ENCODE results near the gene PCDHGA1.
"Not testable (repeated sequence)": the region's sequence is repeated elsewhere in the genome, so short reads cannot be mapped to it uniquely, and the experiment has no call there.

- not testable (repeated sequence) for TF ChIP-seq CTCF (IDR thresholded peaks at IDR 0.05; ENCODE audit: poor library complexity, severe bottlenecking); EP300 (conservative IDR thresholded peaks at IDR 0.05; ENCODE audit: poor library complexity, severe bottlenecking); TAF1 (IDR thresholded peaks at IDR 0.05; ENCODE audit: low read depth); POLR2AphosphoS5 (IDR thresholded peaks at IDR 0.05); MXI1 (conservative IDR thresholded peaks at IDR 0.05; ENCODE audit: poor library complexity, severe bottlenecking)
Observed at GRCh38 chr5:141346017-141346416, 15.7 kb downstream of the PCDHGA1 start.
